GM08714 (cell line): Measurements from ENCODE around the gene KLK10.

ENCODE experiments used
- H3K4me3 ChIP-seq: fragments of 200-500 bp; sonication (Bioruptor generic); 2 replicates; pipeline ENCODE4 v1.5.1; 2014; ENCODE audit warnings: mild to moderate bottlenecking, low read length, inconsistent platforms
- ZNF274 ChIP-seq: IDR thresholded peaks from 2 replicates; pipeline ENCODE4 v1.6.1; 2012; ENCODE audit warnings: mild to moderate bottlenecking, low read depth, low read length

KLK10 gene

GRCh38 chr19:51016798-51017683 lies 2.5 kb downstream of the KLK10 start:
- H3K4me3 ChIP-seq = no peak overlapping the region
- TF ChIP-seq ZNF274 = no peak

GRCh38 chr19:51015691-51016267 lies 3.7 kb downstream of the KLK10 start:
- no peak for TF ChIP-seq ZNF274

GRCh38 chr19:51014242-51014641 lies 5.3 kb downstream of the KLK10 start:
- H3K4me3 ChIP-seq = no peak overlapping the region
- no peak for TF ChIP-seq ZNF274

More at GRCh38 chr19:51015691-51016267, 3.7 kb downstream of the KLK10 start:
- H3K4me3 ChIP-seq = no peak overlapping the region

- no peak for TF ChIP-seq ZNF274
- H3K4me3 ChIP-seq = no peak overlapping the region
Measured at GRCh38 chr19:51012661-51013190, 6.8 kb downstream of the KLK10 start.

- no peak for TF ChIP-seq ZNF274
- no peak overlapping the region for H3K4me3 ChIP-seq
Measured at GRCh38 chr19:51010066-51010795, 9.3 kb downstream of the KLK10 start.

- no peak for TF ChIP-seq ZNF274
- no peak overlapping the region for H3K4me3 ChIP-seq
Measured at GRCh38 chr19:51009061-51009891, 10.2 kb downstream of the KLK10 start.

- no peak overlapping the region for H3K4me3 ChIP-seq
- no peak for TF ChIP-seq ZNF274
Measured at GRCh38 chr19:51007488-51007887, 12.0 kb downstream of the KLK10 start.

GRCh38 chr19:51006406-51006805 lies 13.1 kb downstream of the KLK10 start:
- no peak for TF ChIP-seq ZNF274
- H3K4me3 ChIP-seq = no peak overlapping the region

- H3K4me3 ChIP-seq = no peak overlapping the region
- TF ChIP-seq ZNF274 = no peak
Measured at GRCh38 chr19:51005248-51005647, 14.3 kb downstream of the KLK10 start.

- no peak overlapping the region for H3K4me3 ChIP-seq
- TF ChIP-seq ZNF274 = no peak
Measured at GRCh38 chr19:51003316-51003715, 16.2 kb downstream of the KLK10 start.

- H3K4me3 ChIP-seq = no peak overlapping the region
- no peak for TF ChIP-seq ZNF274
Measured at GRCh38 chr19:51002542-51003311, 16.8 kb downstream of the KLK10 start.

GRCh38 chr19:51002089-51002532 lies 17.4 kb downstream of the KLK10 start:
- H3K4me3 ChIP-seq = no peak overlapping the region
- no peak for TF ChIP-seq ZNF274

- H3K4me3 ChIP-seq = no peak within 1 kb of the TSS
- TF ChIP-seq ZNF274 = no peak
Measured at GRCh38 chr19:51001515-51001914, 18.0 kb downstream of the KLK10 start, which contains the start of gene KLK8. TSS of gene KLK8 (minus strand) at chr19:51001604. CDS start at chr19:51001167, 437 bp downstream.
